ENCODE results near the gene NEUROG1.

DNA sequence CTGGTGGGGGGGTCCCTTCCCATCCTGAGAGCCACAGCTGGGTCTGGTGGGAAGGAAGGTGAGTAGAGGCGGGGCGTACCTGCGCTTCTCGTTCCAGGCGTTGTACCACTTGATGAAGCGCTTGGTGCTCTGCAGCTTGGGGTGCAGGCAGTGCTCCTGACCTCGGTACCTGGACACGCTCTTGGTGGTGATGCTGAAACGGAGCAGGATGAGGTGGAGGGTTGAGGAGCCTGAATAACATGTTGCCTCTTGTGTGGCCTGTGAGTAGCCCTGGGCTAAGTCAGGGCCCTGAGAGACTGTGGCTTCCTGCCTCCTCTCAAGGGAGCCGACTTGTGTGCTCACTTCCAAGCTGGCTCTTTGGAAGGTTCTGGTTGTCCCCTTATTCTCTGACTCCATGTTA is 38.7 kb upstream of the NEUROG1 start:
- TF ChIP-seq, protein P1, sequence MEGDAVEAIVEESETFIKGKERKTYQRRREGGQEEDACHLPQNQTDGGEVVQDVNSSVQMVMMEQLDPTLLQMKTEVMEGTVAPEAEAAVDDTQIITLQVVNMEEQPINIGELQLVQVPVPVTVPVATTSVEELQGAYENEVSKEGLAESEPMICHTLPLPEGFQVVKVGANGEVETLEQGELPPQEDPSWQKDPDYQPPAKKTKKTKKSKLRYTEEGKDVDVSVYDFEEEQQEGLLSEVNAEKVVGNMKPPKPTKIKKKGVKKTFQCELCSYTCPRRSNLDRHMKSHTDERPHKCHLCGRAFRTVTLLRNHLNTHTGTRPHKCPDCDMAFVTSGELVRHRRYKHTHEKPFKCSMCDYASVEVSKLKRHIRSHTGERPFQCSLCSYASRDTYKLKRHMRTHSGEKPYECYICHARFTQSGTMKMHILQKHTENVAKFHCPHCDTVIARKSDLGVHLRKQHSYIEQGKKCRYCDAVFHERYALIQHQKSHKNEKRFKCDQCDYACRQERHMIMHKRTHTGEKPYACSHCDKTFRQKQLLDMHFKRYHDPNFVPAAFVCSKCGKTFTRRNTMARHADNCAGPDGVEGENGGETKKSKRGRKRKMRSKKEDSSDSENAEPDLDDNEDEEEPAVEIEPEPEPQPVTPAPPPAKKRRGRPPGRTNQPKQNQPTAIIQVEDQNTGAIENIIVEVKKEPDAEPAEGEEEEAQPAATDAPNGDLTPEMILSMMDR (IDR thresholded peaks at IDR 0.05), result no peak
- no peak for TF ChIP-seq POLR2A (IDR thresholded peaks at IDR 0.05; ENCODE audit: low read depth)
